Measurements from ENCODE around the gene KRTAP6-3.

DNA sequence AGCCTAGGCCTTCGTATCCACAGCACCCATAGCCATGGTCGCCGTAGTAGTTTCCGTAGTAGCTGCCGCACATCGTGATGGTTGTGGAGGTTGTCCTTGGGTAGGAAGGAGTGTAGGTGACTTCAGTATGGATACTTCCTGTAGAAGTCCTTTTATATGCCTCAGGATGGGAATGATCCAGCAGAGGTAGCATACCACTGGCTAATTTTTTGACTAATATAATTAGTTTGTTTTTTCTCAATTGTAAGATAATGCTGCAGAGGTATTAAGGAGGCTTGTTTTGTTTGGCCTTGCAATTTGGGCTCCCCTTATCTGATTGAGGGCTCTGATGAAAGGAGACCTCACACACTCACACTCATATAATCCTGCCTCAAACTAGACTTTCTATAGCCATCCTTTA, 6.6 kb downstream of the KRTAP6-3 start, which contains the start of gene KRTAP6-2:
- TF ChIP-seq CTCF (IDR thresholded peaks at IDR 0.05) (no peak), POLR2AphosphoS5 (IDR thresholded peaks at IDR 0.05) (no peak), EP300 (IDR thresholded peaks at IDR 0.05) (no peak), POLR2A (IDR thresholded peaks at IDR 0.05; ENCODE audit: low read depth) (no peak)
